Measurements from ENCODE around the gene ATP11C. TPM values are rescaled to one million over a fixed set of nuclear protein-coding genes. Genes with fewer than 3 reads are reported as not detected.
A peak's percentile ranks its signal among the peaks of the same experiment; 100 is the strongest.
"Not testable (repeated sequence)": the region's sequence is repeated elsewhere in the genome, so short reads cannot be mapped to it uniquely, and the experiment has no call there.

The ATP11C gene
- total RNA-seq, 1 donor from 2014 or later = 78.1 TPM

DNA sequence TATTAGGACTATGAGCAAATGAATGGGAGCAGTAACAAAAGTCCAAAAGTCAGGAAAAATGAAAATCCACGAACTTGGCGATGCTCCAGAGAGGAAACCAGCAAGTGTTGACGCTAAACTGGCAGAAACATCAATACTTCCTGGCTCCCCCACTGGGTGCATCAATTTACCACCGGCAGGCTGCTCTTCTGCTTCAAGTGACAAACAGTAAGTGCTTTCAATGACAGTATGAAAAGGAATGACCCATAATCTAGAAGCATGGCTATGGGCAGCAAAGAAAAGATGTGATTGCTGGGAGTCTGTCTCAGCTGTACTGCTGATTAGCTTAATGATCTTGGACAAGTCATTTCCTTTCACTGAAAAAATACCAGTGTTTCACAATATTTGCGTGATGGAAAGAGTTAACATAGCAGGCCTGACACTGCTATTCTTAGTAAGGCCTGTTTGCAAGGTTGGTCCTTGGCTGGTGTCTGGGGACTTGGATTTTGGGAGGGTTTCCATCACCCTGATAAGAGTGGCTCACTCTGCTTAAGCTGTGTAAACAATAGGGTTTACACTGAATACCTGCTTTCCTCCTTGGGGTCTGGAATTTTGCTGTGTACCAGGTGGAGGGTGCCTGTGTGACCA, 8.7 kb downstream of the ATP11C start:
- DNase-seq (ENCODE audit: low read depth in 2 of 2) = peak; percentile 62 to 63

GRCh38 chrX:139921142-139921541, 11.7 kb downstream of the ATP11C start:
- not testable (repeated sequence) for DNase-seq (ENCODE audit: low read depth in 2 of 2)

DNA sequence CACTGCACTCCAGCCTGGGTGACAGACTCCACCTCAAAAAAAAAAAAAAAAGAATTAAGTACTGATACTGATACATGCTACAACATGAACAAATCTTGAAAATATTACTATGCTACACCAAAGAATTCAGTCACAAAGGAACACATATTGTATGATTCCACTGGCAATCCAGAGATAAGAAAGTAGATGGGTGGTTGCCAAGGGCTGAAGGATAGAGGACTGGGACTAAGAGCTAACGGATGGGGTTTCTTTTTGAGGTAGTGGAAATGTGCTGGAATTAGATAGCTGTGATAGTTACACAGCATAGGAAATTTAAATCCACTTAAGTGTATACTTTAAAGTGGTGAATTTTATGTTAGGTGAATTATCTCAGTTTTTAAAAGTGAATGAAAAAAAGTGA, 12.5 kb downstream of the ATP11C start:
- DNase-seq (ENCODE audit: low read depth in 2 of 2) = no peak

- DNase-seq (ENCODE audit: low read depth in 2 of 2) = no peak
These were observed 18.4 kb downstream of the ATP11C start for GRCh38 chrX:139914421-139914820.

DNA sequence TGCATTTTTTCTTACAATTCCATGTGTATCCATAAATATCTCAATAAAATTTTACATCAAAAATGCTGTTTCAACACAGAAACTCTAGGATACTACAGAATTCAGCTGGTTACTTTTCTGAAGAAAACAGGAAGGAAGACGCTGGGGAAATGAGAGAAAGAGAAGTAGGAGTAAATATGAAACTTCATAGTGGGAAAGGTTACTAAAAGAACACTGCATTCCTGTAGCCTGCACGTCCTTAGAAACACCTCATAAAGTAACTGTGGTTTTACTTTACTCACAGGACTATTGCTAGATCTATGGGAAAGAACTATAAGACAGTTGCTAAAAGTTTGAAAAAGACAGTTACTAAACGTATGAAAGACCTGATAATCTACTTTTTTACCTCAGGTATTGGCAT, 23.1 kb downstream of the ATP11C start:
- no peak for DNase-seq (ENCODE audit: low read depth in 2 of 2)

GRCh38 chrX:139907078-139907477, 25.8 kb downstream of the ATP11C start:
- no peak for DNase-seq (ENCODE audit: low read depth in 2 of 2)

DNA sequence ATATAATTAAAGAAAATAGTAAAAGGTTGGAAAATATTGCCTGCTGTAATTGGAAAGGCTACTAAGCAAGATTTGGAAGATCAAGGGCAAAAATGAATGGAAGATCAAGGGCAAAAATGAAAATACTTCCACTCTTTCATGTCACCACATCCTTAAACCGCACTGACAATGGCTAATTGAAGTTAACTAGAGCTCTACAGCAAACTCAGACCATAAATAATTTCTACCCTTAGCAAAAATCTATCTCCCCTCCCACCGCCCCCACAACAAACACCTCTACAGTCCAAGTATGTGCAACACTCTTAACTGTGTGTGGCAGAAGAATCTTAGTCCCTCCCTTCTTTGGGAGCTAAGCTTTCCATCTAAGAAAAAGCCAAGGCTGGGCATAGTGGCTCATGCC, 27.1 kb downstream of the ATP11C start:
- DNase-seq (ENCODE audit: low read depth in 2 of 2) = no peak

- peak; percentile 66 to 76 for DNase-seq (ENCODE audit: low read depth in 2 of 2)
These were observed 27.8 kb downstream of the ATP11C start for GRCh38 chrX:139905051-139905450.

- DNase-seq (ENCODE audit: low read depth in 2 of 2) = no peak
These were observed 29.6 kb downstream of the ATP11C start for GRCh38 chrX:139903210-139903609.

DNA sequence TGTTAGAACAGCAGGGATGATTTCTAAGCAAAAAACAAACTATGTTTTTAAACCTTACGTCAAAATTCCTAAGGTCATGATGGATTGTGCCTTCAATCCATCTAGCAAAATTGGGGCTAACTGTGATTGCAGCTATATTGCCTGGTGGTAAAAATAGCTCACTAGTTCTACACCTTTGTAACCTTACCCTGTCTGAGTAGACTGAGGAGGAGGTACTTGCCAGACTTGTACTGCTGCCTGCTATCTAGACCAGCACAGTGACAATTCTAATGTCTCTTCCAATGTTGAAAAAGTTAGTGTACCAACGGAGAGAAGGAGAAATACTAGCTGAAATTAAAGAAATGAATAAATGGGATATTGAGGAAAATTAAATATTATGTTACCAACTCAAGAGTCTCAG, 30.3 kb downstream of the ATP11C start:
- DNase-seq (ENCODE audit: low read depth in 2 of 2) = no peak

DNA sequence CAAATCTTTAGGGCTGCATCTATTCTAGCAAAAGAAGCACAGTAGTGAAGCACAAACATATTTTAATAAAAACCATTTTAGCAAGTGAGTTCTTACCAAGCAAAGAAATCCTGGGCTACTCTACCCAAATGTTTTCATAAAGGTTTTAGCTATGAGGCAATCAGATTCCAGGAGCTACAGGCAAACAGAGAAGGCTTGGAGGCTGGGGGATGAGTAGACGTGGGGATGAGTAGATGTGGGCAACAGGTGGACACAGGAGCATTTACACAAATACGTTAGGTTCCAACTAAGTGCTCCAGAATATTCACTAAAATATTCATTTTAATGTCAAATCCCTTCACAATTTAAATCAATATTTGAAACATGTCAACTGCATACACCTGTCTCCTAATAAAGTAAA, 34.5 kb downstream of the ATP11C start:
- DNase-seq (ENCODE audit: low read depth in 2 of 2) = no peak

DNA sequence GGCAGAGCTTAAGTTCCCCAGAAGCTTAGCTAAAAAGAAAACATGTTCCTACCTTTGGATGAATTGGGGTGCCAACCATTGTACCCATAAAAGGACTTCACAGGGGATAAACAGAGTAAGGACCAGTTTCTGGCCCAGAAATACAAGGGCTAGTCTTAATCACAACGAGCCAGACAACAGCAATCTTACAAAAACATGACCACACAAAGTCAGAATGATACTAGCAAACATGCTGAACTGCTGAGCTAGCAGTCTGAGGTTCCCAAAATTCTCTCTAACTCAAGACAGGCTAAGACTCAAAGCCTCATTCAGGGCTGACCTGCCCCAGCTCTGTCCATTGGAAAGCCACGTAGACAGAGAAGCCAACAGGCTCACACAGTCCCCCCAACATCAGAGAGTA, 40.3 kb downstream of the ATP11C start:
- DNase-seq (ENCODE audit: low read depth in 2 of 2) = no peak

DNA sequence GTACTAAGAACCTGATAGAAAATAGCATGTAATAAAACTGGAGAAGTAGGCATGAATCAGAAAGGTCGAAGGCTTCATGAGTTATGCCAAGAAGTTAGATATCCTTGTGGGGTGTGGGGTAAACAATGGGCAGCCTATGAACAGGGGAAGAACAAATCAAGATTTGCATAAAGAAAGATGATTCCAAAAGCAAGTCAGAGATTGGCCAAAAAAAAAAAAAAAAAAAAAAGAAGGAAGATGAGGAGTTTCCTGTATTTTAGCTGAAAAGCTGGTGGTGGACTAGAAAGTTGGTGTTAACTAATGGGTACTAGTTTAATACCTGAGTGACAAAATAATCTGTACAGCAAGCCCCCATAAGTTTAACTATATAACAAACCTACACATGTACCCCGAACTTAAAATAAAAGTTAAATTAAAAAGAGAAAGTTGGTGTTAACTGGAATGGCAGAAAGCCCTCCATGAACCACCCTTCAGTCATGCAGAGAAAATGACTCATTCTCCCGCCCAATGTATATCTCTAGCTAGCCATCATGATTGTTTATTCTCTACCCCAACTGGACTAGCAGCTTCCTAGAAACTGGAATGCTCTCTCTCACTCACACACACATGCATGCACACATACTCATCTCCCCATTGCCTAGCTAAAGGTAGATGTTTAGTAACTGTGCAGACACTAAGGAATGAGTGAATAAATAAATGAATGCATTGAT, 41.7 kb downstream of the ATP11C start:
- peak in 1 of 2 donors; percentile 63 for DNase-seq (ENCODE audit: low read depth in 2 of 2)

GRCh38 chrX:139889760-139890159, 43.1 kb downstream of the ATP11C start:
- no peak for DNase-seq (ENCODE audit: low read depth in 2 of 2)

DNA sequence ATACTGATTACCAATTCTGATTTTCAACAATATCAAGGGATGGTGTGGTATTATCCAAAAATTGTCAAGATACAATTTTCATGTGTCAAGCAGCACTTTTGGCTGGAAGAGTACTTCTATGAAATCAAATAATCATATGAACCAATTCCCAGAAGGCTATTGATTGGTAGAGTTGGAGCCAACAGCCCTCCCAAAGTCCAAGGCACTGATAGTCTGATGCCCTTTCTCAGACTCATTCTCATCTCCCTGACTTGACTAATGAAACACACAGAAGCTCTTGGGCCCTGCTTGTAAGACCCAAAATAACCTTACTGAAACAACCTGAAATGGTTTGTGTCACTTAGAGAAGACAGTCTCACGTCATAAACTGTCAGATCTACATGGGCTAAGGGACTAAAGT, 48.9 kb downstream of the ATP11C start:
- no peak for DNase-seq (ENCODE audit: low read depth in 2 of 2)

DNA sequence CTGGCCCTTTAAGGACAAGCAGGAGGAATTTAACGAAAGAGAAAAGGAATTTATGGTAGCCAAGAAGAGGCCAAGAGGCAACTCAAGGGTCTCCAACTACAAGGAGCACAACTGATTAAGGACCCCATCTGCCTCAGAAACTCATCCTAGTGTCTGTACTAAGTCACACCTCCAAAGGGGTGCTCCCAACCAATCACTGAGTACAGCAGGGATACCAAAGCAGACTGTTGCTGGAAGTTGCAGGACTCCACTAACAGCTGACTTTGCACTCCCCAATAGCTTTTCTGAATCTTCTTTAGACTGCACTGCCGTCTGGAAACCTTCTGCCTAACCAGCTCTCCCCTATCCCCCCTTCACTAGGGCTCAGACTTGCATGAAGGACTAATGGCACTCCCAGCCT, 50.6 kb downstream of the ATP11C start:
- DNase-seq (ENCODE audit: low read depth in 2 of 2) = no peak

- peak; percentile 64 to 84 for DNase-seq (ENCODE audit: low read depth in 2 of 2)
These were observed 51.3 kb downstream of the ATP11C start for GRCh38 chrX:139881572-139881971.

GRCh38 chrX:139881130-139881529, 51.7 kb downstream of the ATP11C start:
- DNase-seq (ENCODE audit: low read depth in 2 of 2) = no peak

GRCh38 chrX:139877710-139878414, 55.0 kb downstream of the ATP11C start:
- peak in 1 of 2 donors; percentile 8 for DNase-seq (ENCODE audit: low read depth in 2 of 2)

DNA sequence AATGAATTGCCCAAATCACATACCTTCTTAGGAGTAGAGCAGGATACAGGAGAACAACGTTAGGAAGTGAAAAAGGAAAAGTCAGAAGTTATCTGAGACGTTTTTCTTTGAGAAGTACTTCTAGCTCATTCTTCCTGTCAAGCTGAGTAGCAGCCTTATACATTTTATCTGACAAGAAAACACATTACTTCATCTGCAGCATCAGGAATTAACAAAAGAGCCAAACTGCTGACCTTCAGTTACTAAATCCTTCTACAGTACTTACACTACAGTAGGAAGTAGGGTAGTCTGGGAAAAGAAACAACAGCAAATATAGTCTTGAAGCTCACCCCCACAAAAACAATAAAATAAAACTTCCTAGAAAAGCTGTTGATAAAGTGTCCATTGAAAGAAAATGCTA, 57.0 kb downstream of the ATP11C start:
- peak in 1 of 2 donors; percentile 58 for DNase-seq (ENCODE audit: low read depth in 2 of 2)

- peak; percentile 31 to 64 for DNase-seq (ENCODE audit: low read depth in 2 of 2)
These were observed 63.1 kb downstream of the ATP11C start for GRCh38 chrX:139869796-139870195.

DNA sequence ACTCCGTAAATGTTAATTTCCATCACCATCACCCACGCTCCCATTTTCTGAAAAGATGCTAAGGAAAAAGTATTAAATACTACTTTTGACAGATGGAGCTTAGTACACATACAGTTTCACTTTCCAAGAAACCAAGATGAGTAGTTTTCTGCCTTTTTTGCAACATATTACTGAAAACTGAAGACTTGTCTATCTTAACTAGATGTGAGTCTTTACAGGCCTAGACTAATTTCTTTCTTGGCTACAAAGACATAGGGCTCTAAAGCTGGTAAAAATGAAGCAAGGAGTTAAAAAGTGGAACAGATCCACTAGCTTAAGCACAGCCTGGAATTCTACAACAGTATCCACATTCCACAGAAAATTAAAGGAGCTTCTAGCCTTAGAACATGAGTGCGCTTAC, 68.2 kb downstream of the ATP11C start:
- no peak for DNase-seq (ENCODE audit: low read depth in 2 of 2)

GRCh38 chrX:139862208-139862607, 70.6 kb downstream of the ATP11C start:
- DNase-seq (ENCODE audit: low read depth in 2 of 2) = no peak

Data from dermis microvascular lymphatic vessel endothelial cell (primary cell).